ENCODE results near the gene ZNRF1.

GRCh38 chr16:75063549-75064088 is 64.8 kb downstream of the ZNRF1 start:
- TF ChIP-seq CTCF (IDR thresholded peaks at IDR 0.05) (no peak), POLR2A (IDR thresholded peaks at IDR 0.05) (no peak), POLR2AphosphoS5 (IDR thresholded peaks at IDR 0.05) (no peak)

All from breast epithelium (tissue), 3 donors.